ENCODE results near the gene BRK1. TPM values are rescaled to one million over a fixed set of nuclear protein-coding genes. Genes with fewer than 3 reads are reported as not detected.
A peak's percentile ranks its signal among the peaks of the same experiment; 100 is the strongest.

BRK1 gene
- total and polyA plus RNA-seq, 9 of the 15 experiments (the other 6 are each of a cell fraction or from before 2014, with no cell fraction given), result 105 to 634 (median 250) TPM

DNA sequence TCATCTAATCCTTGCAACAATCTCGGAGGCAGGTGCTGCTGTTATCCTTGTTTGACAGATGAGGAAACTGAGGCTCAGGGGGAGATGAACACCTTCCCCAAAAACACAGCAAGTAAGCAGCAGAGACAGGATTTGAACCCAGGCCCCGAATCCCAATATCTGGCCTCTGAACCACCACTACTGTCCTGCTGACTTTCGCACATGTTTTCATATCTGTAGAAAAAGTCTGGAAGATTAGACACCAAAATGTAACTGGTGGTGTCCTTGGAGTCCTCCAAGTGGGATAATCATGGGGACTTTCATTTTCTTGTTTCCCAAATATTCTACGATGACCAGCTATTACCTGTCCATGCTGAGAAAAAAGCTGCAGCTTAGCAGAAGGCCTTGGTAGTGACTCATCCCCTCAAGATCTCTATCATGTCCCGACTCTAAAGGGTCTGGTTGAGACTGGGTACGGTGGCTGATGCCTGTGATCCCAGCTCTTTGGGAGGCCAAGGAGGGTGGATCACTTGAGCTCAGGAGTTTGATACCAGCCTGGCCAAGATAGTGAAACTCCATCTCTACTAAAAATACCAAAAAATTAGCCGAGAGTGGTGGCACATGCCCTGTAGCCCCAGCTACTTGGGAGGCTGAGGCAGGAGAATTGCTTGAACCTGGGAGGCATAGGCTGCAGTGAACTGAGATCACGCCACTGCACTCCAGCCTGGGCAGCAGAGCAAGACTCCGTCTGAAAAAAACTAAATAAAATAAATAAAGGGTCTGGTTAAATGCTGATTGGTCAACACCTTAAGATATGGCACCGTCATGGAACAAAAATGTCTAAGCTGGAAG is 57.8 kb downstream of the BRK1 start:
- Histone ChIP-seq H3K4me1 (replicated peaks in 1 of 2; ENCODE audit: control insufficient read depth in 2 of 2, insufficient read depth in 2 of 2, low read length in 2 of 2) (peaks cover 9 to 11% of the 10 kb centered on the region in 2 experiments; a peak in 4 of 5 replicates), H4K20me1 (replicated peaks; ENCODE audit: control insufficient read depth, insufficient read depth, low read length) (no peaks in the 10 kb centered on the region), H3K36me3 (ENCODE audit: control insufficient read depth, insufficient read depth, low read length) (no peaks in the 10 kb centered on the region), H3K9me3 (replicated peaks; ENCODE audit: control insufficient read depth, insufficient read depth, low read depth, low read length) (peaks cover 10% of the 10 kb centered on the region), H3K9me1 (ENCODE audit: control insufficient read depth, insufficient read depth, low read length) (no peaks in the 10 kb centered on the region), H3K79me2 (ENCODE audit: control insufficient read depth, insufficient read depth, low read length) (no peaks in the 10 kb centered on the region), H3K27ac (ENCODE audit: extremely low read depth, low read depth, low read length) (no peak overlapping the region; the same call in 2 of the 3 replicates), H3K27me3 (ENCODE audit: control insufficient read depth in 2 of 2, insufficient read depth in 2 of 2, low read length in 2 of 2) (no peaks in the 10 kb centered on the region), H3K9ac (ENCODE audit: insufficient read depth in 1 of 2, low read depth in 2 of 2, low read length in 2 of 2) (no peak overlapping the region), H3K4me3 (no peak overlapping the region), H2AFZ (ENCODE audit: low read depth, low read length) (0 out of 2 replicates have a peak overlapping the region, but pooled peaks have one; percentile 22), H3K4me2 (ENCODE audit: insufficient read depth, low read length) (peak overlapping the region; percentile 59)
- in situ Hi-C loops (cut with MboI), result no loop called here
- ChIA-PET CTCF (ENCODE audit: low intra/inter-chr PET ratio) (no interaction called here), POLR2A (interaction anchor here (0.6 to 3.0 kb wide), 8 partner anchors 8 to 330 kb away, joined by 3 to 15 read pairs (median 5); partner anchors contain the start of genes IRAK2 and RPUSD3)
- intact Hi-C loops (cut with micrococcal nuclease), result no loop called here
- DNase-seq (ENCODE audit: extremely low read depth in 1 of 4, low spot score in 3 of 4) (peak; percentile 60 to 70 (median 63)), FAIRE-seq (peak; percentile 71), ATAC-seq (peak; percentile 84)
- 26% methylated on average over 10 of the region's 10 CpGs for WGBS (ENCODE audit: insufficient coverage, low coverage, missing lambda C conversion rate)
- no TSS peak for BruUV-seq (replicated peaks)
- TF ChIP-seq HDAC2 (IDR thresholded peaks at IDR 0.05), result peak; percentile 72; the same call in 1 of the 2 replicates
- TF ChIP-seq FOS (IDR thresholded peaks at IDR 0.05; ENCODE audit: extremely low read depth, insufficient read length), result peak; percentile 69
- peak; percentile 86 for TF ChIP-seq SMARCA4 (IDR thresholded peaks at IDR 0.05)
- peak; percentile 97 for TF ChIP-seq ADNP (tag; IDR thresholded peaks at IDR 0.05)
- no peak for TF ChIP-seq SAFB (IDR thresholded peaks at IDR 0.05; ENCODE audit: borderline replicate concordance, low read depth, low read length)
- TF ChIP-seq, protein P1, sequence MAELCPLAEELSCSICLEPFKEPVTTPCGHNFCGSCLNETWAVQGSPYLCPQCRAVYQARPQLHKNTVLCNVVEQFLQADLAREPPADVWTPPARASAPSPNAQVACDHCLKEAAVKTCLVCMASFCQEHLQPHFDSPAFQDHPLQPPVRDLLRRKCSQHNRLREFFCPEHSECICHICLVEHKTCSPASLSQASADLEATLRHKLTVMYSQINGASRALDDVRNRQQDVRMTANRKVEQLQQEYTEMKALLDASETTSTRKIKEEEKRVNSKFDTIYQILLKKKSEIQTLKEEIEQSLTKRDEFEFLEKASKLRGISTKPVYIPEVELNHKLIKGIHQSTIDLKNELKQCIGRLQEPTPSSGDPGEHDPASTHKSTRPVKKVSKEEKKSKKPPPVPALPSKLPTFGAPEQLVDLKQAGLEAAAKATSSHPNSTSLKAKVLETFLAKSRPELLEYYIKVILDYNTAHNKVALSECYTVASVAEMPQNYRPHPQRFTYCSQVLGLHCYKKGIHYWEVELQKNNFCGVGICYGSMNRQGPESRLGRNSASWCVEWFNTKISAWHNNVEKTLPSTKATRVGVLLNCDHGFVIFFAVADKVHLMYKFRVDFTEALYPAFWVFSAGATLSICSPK (IDR thresholded peaks at IDR 0.05; ENCODE audit: borderline replicate concordance), result no peak
- TF ChIP-seq DPF2 (IDR thresholded peaks at IDR 0.05), result peak; percentile 92
- TF ChIP-seq SMARCE1 (IDR thresholded peaks at IDR 0.05), result peak; percentile 91
- TF ChIP-seq, protein P2, sequence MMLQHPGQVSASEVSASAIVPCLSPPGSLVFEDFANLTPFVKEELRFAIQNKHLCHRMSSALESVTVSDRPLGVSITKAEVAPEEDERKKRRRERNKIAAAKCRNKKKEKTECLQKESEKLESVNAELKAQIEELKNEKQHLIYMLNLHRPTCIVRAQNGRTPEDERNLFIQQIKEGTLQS (IDR thresholded peaks at IDR 0.05), result peak; percentile 93
- TF ChIP-seq, protein P2 (CRISPR knock-in tag; conservative IDR thresholded peaks at IDR 0.05), result no peak; the same call in 1 of the 2 replicates
- 0 out of 4 replicates have a peak, but pooled peaks of 1 of the 2 experiments have one; percentile 24 for TF ChIP-seq HDAC1 (IDR thresholded peaks at IDR 0.05)
- 0 out of 2 replicates have a peak, but pooled peaks have one; percentile 18 for TF ChIP-seq ZKSCAN8 (CRISPR knock-in tag; IDR thresholded peaks at IDR 0.05)
- no peak for TF ChIP-seq JUNB (CRISPR knock-in tag; conservative IDR thresholded peaks at IDR 0.05)
- 0 out of 4 replicates have a peak, but pooled peaks of 1 of the 2 experiments have one; percentile 34 for TF ChIP-seq RCOR1 (IDR thresholded peaks at IDR 0.05; ENCODE audit: borderline replicate concordance in 1 of 2, low read depth in 2 of 2, low read length in 2 of 2)
- TF ChIP-seq, protein P3, sequence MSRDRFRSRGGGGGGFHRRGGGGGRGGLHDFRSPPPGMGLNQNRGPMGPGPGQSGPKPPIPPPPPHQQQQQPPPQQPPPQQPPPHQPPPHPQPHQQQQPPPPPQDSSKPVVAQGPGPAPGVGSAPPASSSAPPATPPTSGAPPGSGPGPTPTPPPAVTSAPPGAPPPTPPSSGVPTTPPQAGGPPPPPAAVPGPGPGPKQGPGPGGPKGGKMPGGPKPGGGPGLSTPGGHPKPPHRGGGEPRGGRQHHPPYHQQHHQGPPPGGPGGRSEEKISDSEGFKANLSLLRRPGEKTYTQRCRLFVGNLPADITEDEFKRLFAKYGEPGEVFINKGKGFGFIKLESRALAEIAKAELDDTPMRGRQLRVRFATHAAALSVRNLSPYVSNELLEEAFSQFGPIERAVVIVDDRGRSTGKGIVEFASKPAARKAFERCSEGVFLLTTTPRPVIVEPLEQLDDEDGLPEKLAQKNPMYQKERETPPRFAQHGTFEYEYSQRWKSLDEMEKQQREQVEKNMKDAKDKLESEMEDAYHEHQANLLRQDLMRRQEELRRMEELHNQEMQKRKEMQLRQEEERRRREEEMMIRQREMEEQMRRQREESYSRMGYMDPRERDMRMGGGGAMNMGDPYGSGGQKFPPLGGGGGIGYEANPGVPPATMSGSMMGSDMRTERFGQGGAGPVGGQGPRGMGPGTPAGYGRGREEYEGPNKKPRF (IDR thresholded peaks at IDR 0.05; ENCODE audit: low read depth, low read length), result no peak
- 0 out of 2 replicates have a peak, but pooled peaks have one; percentile 53 for TF ChIP-seq LCOR (CRISPR knock-in tag; IDR thresholded peaks at IDR 0.05)
- peak; percentile 98 for TF ChIP-seq BCOR (IDR thresholded peaks at IDR 0.05)
- peak; percentile 60 to 74; a peak in 3 of 4 replicates for TF ChIP-seq KDM1A (IDR thresholded peaks at IDR 0.05)

Measured in K562 (cell line).